Neural cell (in vitro differentiated cells): ENCODE measurements around the gene KCNS1. TPM values are rescaled to one million over a fixed set of nuclear protein-coding genes. Genes with fewer than 3 reads are reported as not detected.

Experiments
- H2AFZ ChIP-seq: fragments of 200-600, 300-800 bp; sonication (generic), shearing (Covaris generic); 2 replicates; pipeline ENCODE4 v1.6.0; 2014; ENCODE audit warnings: low read depth, mild to moderate bottlenecking, antibody characterized with exemption, low read length, moderate library complexity
- H3F3A ChIP-seq: fragments of 200-600 bp; shearing (Covaris generic); 2 replicates; pipeline ENCODE4 v1.6.1; 2016; ENCODE audit warnings: mild to moderate bottlenecking, moderate library complexity, mixed read lengths, antibody characterized with exemption, low read length; ENCODE audit not compliant: insufficient read depth, poor library complexity, severe bottlenecking
- H3K27ac ChIP-seq: fragments of 200-600, 300-800 bp; sonication (generic), shearing (Covaris generic); 2 replicates; pipeline ENCODE4 v1.5.1; 2014; ENCODE audit warnings: mild to moderate bottlenecking, low read length, moderate library complexity
- H3K27me3 ChIP-seq: fragments of 300-800, 200-600 bp; sonication (generic), shearing (Covaris generic); 2 replicates; pipeline ENCODE4 v1.6.0; 2014; ENCODE audit warnings: mild to moderate bottlenecking, low read depth, low read length, moderate library complexity; ENCODE audit not compliant: insufficient read depth
- H3K36me3 ChIP-seq: fragments of 300-800, 200-600 bp; sonication (generic), shearing (Covaris generic); 2 replicates; pipeline ENCODE4 v1.5.1; 2014; ENCODE audit warnings: mild to moderate bottlenecking, antibody characterized with exemption, low read length, moderate library complexity; ENCODE audit not compliant: insufficient read depth
- H3K4me2 ChIP-seq: fragments of 300-800, 200-600 bp; sonication (generic), shearing (Covaris generic); 2 replicates; pipeline ENCODE4 v1.6.0; 2014; ENCODE audit warnings: mild to moderate bottlenecking, low read length
- H3K4me3 ChIP-seq: fragments of 300-800, 200-600 bp; sonication (generic), shearing (Covaris generic); 2 replicates; pipeline ENCODE4 v1.5.1; 2014; ENCODE audit warnings: mild to moderate bottlenecking, low read length, moderate library complexity
- H3K79me2 ChIP-seq: fragments of 200-600 bp; shearing (Covaris generic); replicated peaks from 2 replicates; pipeline ENCODE4 v1.6.0; 2014; ENCODE audit warnings: mild to moderate bottlenecking, low read length, moderate library complexity; ENCODE audit not compliant: insufficient read depth
- H3K9ac ChIP-seq: fragments of 300-800, 200-600 bp; sonication (generic), shearing (Covaris generic); 2 replicates; pipeline ENCODE4 v1.6.1; 2016; ENCODE audit warnings: mild to moderate bottlenecking, low read length, mixed read lengths
- H3K9me2 ChIP-seq: fragments of 200-600 bp; shearing (Covaris generic); 2 replicates; pipeline ENCODE4 v1.6.1; 2016; ENCODE audit warnings: mild to moderate bottlenecking, low read length, mixed read lengths; ENCODE audit not compliant: insufficient read depth
- H3K9me3 ChIP-seq: fragments of 200-600, 300-800 bp; sonication (generic), shearing (Covaris generic); 2 replicates; pipeline ENCODE4 v1.6.1; 2016; ENCODE audit warnings: mild to moderate bottlenecking, mixed run types, low read length, moderate library complexity, mixed read lengths
- H4K20me1 ChIP-seq: fragments of 200-600 bp; shearing (Covaris generic); 2 replicates; pipeline ENCODE4 v1.6.1; 2016; ENCODE audit warnings: mild to moderate bottlenecking, mixed run types; ENCODE audit not compliant: insufficient read depth
- EP300 ChIP-seq: fragments of 450-650 bp; conservative IDR thresholded peaks from 2 replicates; pipeline ENCODE4 v1.6.1; 2014; ENCODE audit warnings: antibody characterized with exemption, mild to moderate bottlenecking, moderate library complexity; ENCODE audit not compliant: poor library complexity, severe bottlenecking
- MXI1 ChIP-seq: fragments of 450-650 bp; conservative IDR thresholded peaks from 2 replicates; pipeline ENCODE4 v1.6.1; 2014; ENCODE audit warnings: antibody characterized with exemption, mild to moderate bottlenecking; ENCODE audit not compliant: poor library complexity, severe bottlenecking
- RAD21 ChIP-seq: fragments of 450-650 bp; conservative IDR thresholded peaks from 2 replicates; pipeline ENCODE4 v1.6.1; 2014; ENCODE audit warnings: antibody characterized with exemption, mild to moderate bottlenecking, moderate library complexity
- SMC3 ChIP-seq: fragments of 450-650 bp; conservative IDR thresholded peaks from 2 replicates; pipeline ENCODE4 v1.6.1; 2014; ENCODE audit warnings: antibody characterized with exemption, mild to moderate bottlenecking, moderate library complexity; ENCODE audit not compliant: poor library complexity
- polyA plus RNA-seq: library from polyadenylated mRNA; depleted of rRNA; stranded (reverse); fragments of >200 nt; gene quantifications from 2 replicates; pipeline ENCODE4 v1.2.3, GENCODE V29; 2014
- TF ChIP-seq, protein P1 (sequence below): fragments of 450-650 bp; IDR thresholded peaks from 2 replicates; pipeline ENCODE4 v1.5.1; 2014; ENCODE audit warnings: antibody characterized with exemption, mild to moderate bottlenecking, moderate library complexity; ENCODE audit not compliant: poor library complexity, severe bottlenecking

KCNS1 gene
- polyA plus RNA-seq, 1 donor from 2014 or later, result not detected

DNA sequence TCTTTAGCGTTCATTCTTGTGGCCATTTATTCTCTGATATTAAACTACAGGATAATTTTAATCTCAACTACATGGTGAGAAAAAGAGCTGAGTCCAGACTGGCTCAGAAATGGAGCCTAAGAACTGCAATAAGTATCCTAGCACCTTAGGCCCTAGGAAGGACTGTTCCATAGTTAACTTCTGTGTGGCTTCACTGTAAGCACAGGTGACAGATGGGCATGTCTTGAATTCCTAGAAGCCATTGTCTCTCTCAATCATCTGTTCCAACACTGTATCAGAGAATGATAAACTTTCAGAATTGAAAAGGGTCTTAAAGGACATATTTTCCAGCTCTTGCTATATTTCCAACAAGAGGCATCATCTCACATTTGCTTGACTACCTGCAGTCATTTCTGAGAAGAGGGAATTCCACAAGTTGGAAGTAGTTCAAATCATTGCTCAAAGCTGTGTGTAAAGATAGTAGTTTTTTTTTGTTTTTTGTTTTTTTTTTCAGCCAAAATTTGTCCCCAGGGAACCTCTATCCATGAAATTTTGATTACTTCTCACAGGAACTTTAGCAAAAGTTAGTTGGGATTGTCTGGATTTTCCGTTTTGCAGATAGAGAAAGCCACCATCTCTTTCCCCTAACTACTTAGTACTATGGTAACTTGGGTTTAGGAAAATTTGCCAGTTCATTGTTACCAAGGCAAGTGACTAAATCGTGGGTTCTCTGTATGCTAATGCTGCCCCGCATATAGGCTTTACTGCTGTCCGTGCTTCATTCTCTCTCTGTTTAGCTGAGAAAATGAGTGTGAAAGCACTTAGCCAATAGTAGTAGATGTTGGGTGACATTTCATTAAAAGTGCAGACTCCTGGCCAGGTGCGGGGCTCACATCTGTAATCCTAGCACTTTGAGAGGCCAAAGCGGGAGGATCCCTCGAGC is 47.2 kb downstream of the KCNS1 start:
- H3K9me3 ChIP-seq, result no peaks in the 10 kb centered on the region
- no peaks in the 10 kb centered on the region for H3K27me3 ChIP-seq
- no peak overlapping the region for H3K4me3 ChIP-seq
- no peak overlapping the region for H3K27ac ChIP-seq
- H2AFZ ChIP-seq, result no peak overlapping the region
- H3F3A ChIP-seq, result no peaks in the 10 kb centered on the region
- no peaks in the 10 kb centered on the region for H3K79me2 ChIP-seq
- no peaks in the 10 kb centered on the region for H4K20me1 ChIP-seq
- no peak overlapping the region for H3K9ac ChIP-seq
- H3K36me3 ChIP-seq, result no peaks in the 10 kb centered on the region
- no peak for TF ChIP-seq RAD21
- H3K9me2 ChIP-seq, result no peaks in the 10 kb centered on the region
- H3K4me2 ChIP-seq, result no peak overlapping the region

- Histone ChIP-seq H3K9me2 (no peaks in the 10 kb centered on the region), H3K27me3 (no peaks in the 10 kb centered on the region), H3K79me2 (no peaks in the 10 kb centered on the region), H3K9me3 (no peaks in the 10 kb centered on the region), H3F3A (no peaks in the 10 kb centered on the region), H2AFZ (no peak overlapping the region), H3K9ac (no peak overlapping the region), H4K20me1 (no peaks in the 10 kb centered on the region), H3K27ac (no peak overlapping the region), H3K4me3 (no peak overlapping the region), H3K36me3 (no peaks in the 10 kb centered on the region), H3K4me2 (no peak overlapping the region)
- no peak for TF ChIP-seq SMC3
These were observed 48.1 kb downstream of the KCNS1 start for GRCh38 chr20:45052698-45053429.

DNA sequence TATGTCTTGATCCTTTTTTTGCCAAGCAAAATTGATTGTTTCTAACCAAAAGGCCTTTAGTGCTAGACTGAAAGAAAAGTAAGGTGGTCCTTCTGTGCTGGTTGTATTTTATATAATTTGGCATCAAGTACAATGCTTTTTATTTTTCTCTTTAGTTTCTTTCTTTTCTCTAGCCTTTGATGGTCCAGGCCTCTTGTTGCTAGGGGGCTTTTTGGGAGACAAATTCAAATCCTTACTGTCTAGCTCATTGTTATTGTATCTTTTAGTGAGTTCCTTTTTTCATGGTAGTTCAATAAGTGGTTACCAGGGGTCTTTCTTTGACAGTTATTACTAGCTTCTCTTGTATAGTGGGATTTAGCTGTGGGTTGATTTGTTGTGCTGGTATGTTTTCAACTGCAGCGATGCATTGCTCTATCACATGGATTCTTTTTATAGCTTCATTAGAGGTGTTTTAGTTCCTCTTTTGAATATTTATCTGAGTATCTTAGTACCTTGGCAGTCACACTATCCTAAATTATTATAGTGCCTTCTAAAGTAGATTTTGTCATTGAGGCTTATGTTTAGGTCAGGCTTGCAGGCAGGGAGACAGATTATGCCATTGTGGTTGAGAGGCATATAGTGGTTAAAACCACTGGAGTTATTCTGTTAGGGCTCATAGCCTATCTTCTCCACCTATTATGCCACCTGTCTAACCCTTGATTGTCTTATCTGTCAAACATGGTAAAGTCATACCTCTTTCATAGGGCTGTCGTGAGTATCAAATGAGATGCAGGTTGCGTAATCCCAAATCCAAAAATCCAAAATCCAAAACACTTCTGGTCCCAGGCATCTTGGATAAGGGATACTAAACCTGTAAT is 49.5 kb downstream of the KCNS1 start:
- Histone ChIP-seq H3K27ac (no peak overlapping the region), H3F3A (no peaks in the 10 kb centered on the region), H2AFZ (no peak overlapping the region), H3K9ac (no peak overlapping the region), H3K4me2 (no peak overlapping the region), H3K79me2 (no peaks in the 10 kb centered on the region), H3K27me3 (no peaks in the 10 kb centered on the region), H3K36me3 (no peaks in the 10 kb centered on the region), H3K4me3 (no peak overlapping the region), H4K20me1 (no peaks in the 10 kb centered on the region), H3K9me2 (no peaks in the 10 kb centered on the region), H3K9me3 (no peaks in the 10 kb centered on the region)
- TF ChIP-seq EP300, result no peak
- TF ChIP-seq, protein P1, sequence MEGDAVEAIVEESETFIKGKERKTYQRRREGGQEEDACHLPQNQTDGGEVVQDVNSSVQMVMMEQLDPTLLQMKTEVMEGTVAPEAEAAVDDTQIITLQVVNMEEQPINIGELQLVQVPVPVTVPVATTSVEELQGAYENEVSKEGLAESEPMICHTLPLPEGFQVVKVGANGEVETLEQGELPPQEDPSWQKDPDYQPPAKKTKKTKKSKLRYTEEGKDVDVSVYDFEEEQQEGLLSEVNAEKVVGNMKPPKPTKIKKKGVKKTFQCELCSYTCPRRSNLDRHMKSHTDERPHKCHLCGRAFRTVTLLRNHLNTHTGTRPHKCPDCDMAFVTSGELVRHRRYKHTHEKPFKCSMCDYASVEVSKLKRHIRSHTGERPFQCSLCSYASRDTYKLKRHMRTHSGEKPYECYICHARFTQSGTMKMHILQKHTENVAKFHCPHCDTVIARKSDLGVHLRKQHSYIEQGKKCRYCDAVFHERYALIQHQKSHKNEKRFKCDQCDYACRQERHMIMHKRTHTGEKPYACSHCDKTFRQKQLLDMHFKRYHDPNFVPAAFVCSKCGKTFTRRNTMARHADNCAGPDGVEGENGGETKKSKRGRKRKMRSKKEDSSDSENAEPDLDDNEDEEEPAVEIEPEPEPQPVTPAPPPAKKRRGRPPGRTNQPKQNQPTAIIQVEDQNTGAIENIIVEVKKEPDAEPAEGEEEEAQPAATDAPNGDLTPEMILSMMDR, result no peak
- no peak for TF ChIP-seq MXI1
